IMR-90 (cell line): ENCODE data around the gene MED12L. TPM values are rescaled to one million over a fixed set of nuclear protein-coding genes. Genes with fewer than 3 reads are reported as not detected.

ENCODE experiments used
- ATAC-seq: fragments of 200-7000 bp; cut with Tn5 transposase; 2 replicates; pipeline ENCODE4 v1.9.1; 2020; ENCODE audit warnings: low read depth, mild to moderate bottlenecking, moderate library complexity
- BruUV-seq: library from RNA; stranded (reverse); fragments of 400-500 nt; replicated peaks from 2 replicates; lab custom pipeline; 2021; lab: Mats Ljungman, UMichigan
- CTCF ChIA-PET: fragments of 300-600 bp; formaldehyde crosslinking; extraction: SDS; loops from one replicate; lab custom pipeline; 2021; ENCODE audit warnings: antibody characterized with exemption; lab: Yijun Ruan, JAX
- POLR2A ChIA-PET: fragments of 300-600 bp; sonication (Branson Sonifier 250); formaldehyde crosslinking; loops from one replicate; lab custom pipeline; 2022; ENCODE audit warnings: antibody characterized with exemption; ENCODE audit not compliant: unreplicated experiment; lab: Charles Lee
- DNase-seq: peaks from one replicate; pipeline ENCODE4 v3.0.0; 2013
- H2AFZ ChIP-seq: replicated peaks from 2 replicates; pipeline ENCODE3; 2013; ENCODE audit warnings: low read length, mild to moderate bottlenecking; ENCODE audit not compliant: poor library complexity
- H2AK5ac ChIP-seq: 2 replicates; pipeline ENCODE4 v1.6.1; 2013; ENCODE audit warnings: low read depth, low read length, inconsistent platforms
- H2AK9ac ChIP-seq: replicated peaks from 2 replicates; pipeline ENCODE3; 2013; ENCODE audit warnings: mild to moderate bottlenecking, low read depth, low read length, moderate library complexity; ENCODE audit not compliant: poor library complexity
- H2BK120ac ChIP-seq: 2 replicates; pipeline ENCODE4 v1.6.1; 2013; ENCODE audit warnings: low read depth, low read length, inconsistent platforms
- H2BK15ac ChIP-seq: 3 replicates; pipeline ENCODE4 v1.6.1; 2013; ENCODE audit warnings: low read depth, low read length, inconsistent platforms
- H2BK20ac ChIP-seq: 2 replicates; pipeline ENCODE4 v1.6.1; 2013; ENCODE audit warnings: low read depth, mild to moderate bottlenecking, inconsistent platforms, low read length, moderate library complexity
- H2BK5ac ChIP-seq: 2 replicates; pipeline ENCODE4 v1.6.1; 2013; ENCODE audit warnings: mild to moderate bottlenecking, low read depth, low read length, inconsistent platforms; ENCODE audit not compliant: poor library complexity, severe bottlenecking
- H3K14ac ChIP-seq: replicated peaks from 2 replicates; pipeline ENCODE4 v1.6.1; 2013; ENCODE audit warnings: low read depth, low read length, inconsistent platforms
- H3K18ac ChIP-seq: 2 replicates; pipeline ENCODE4 v1.6.1; 2013; ENCODE audit warnings: low read depth, low read length, control low read depth
- H3K23ac ChIP-seq: 2 replicates; pipeline ENCODE4 v1.6.1; 2013; ENCODE audit warnings: low read depth, low read length, inconsistent platforms
- H3K27ac ChIP-seq: 2 replicates; pipeline ENCODE4 v1.5.1; 2013; ENCODE audit warnings: mild to moderate bottlenecking, control low read depth, low read length; ENCODE audit not compliant: insufficient read depth
- H3K27me3 ChIP-seq: 2 replicates; pipeline ENCODE4 v1.6.1; 2013; ENCODE audit warnings: low read length; ENCODE audit not compliant: control insufficient read depth, insufficient read depth
- H3K36me3 ChIP-seq: 2 replicates; pipeline ENCODE4 v1.6.1; 2013; ENCODE audit warnings: low read length, mixed read lengths; ENCODE audit not compliant: control insufficient read depth, insufficient read depth
- H3K4ac ChIP-seq: 2 replicates; pipeline ENCODE4 v1.6.1; 2013; ENCODE audit warnings: low read depth, low read length, inconsistent platforms
- H3K4me1 ChIP-seq: 2 replicates; pipeline ENCODE4 v1.6.1; 2013; ENCODE audit warnings: low read length, mixed read lengths; ENCODE audit not compliant: control insufficient read depth, insufficient read depth
- H3K4me2 ChIP-seq: 2 replicates; pipeline ENCODE4 v1.6.1; 2013; ENCODE audit warnings: low read depth, mild to moderate bottlenecking, control low read depth, low read length, moderate library complexity
- H3K4me3 ChIP-seq: 2 replicates; pipeline ENCODE4 v1.5.1; 2013; ENCODE audit warnings: low read depth, mild to moderate bottlenecking, control low read depth, low read length, moderate library complexity; ENCODE audit not compliant: insufficient read depth
- H3K56ac ChIP-seq: 2 replicates; pipeline ENCODE4 v1.6.1; 2013; ENCODE audit warnings: low read length, inconsistent platforms; ENCODE audit not compliant: insufficient read depth; ENCODE audit errors: extremely low read depth
- H3K79me1 ChIP-seq, 2 experiments: 2 replicates each; pipeline ENCODE4 v1.6.1; 2013; ENCODE audit warnings: low read length in 2 of 2, inconsistent platforms in 1 of 2, low read depth in 1 of 2
- H3K9ac ChIP-seq: 2 replicates; pipeline ENCODE4 v1.6.1; 2013; ENCODE audit warnings: low read depth, low read length, control low read depth
- H3K9me1 ChIP-seq: 2 replicates; pipeline ENCODE4 v1.6.1; 2013; ENCODE audit warnings: low read length, inconsistent platforms; ENCODE audit not compliant: insufficient read depth
- H3K9me3 ChIP-seq: 2 replicates; pipeline ENCODE4 v1.6.1; 2013; ENCODE audit warnings: low read length; ENCODE audit not compliant: control insufficient read depth, insufficient read depth
- H4K20me1 ChIP-seq: 2 replicates; pipeline ENCODE4 v1.6.1; 2013; ENCODE audit warnings: low read length, inconsistent platforms; ENCODE audit not compliant: insufficient read depth
- H4K5ac ChIP-seq: 2 replicates; pipeline ENCODE4 v1.6.1; 2013; ENCODE audit warnings: mild to moderate bottlenecking, low read depth, low read length, control low read depth
- H4K8ac ChIP-seq, 2 experiments: 2 replicates each; pipeline ENCODE4 v1.6.1; 2013; ENCODE audit warnings: low read depth in 2 of 2, low read length in 2 of 2, control low read depth in 1 of 2, inconsistent platforms in 1 of 2
- H4K91ac ChIP-seq: 2 replicates; pipeline ENCODE4 v1.6.1; 2013; ENCODE audit warnings: low read depth, low read length, inconsistent platforms; ENCODE audit not compliant: insufficient read depth
- BHLHE40 ChIP-seq: fragments of 150-350 bp; IDR thresholded peaks from 2 replicates; pipeline ENCODE4 v1.6.1; 2016; ENCODE audit warnings: mild to moderate bottlenecking, low read depth, low read length
- CEBPB ChIP-seq: IDR thresholded peaks from 2 replicates; pipeline ENCODE4 v1.6.1; 2012; ENCODE audit warnings: low read depth, low read length, improper control_type of control experiment
- CHD1 ChIP-seq: IDR thresholded peaks from 2 replicates; pipeline ENCODE4 v1.6.1; 2012; ENCODE audit warnings: low read depth, low read length, improper control_type of control experiment
- MAZ ChIP-seq: IDR thresholded peaks from 2 replicates; pipeline ENCODE4 v1.6.1; 2012; ENCODE audit warnings: low read depth, mild to moderate bottlenecking, low read length, improper control_type of control experiment, moderate library complexity, borderline replicate concordance
- NFE2L2 ChIP-seq: fragments of 150-350 bp; IDR thresholded peaks from 2 replicates; pipeline ENCODE4 v1.6.1; 2016; ENCODE audit warnings: low read depth, mild to moderate bottlenecking, low read length
- RCOR1 ChIP-seq: IDR thresholded peaks from 2 replicates; pipeline ENCODE4 v1.6.1; 2012; ENCODE audit warnings: mild to moderate bottlenecking, low read length, improper control_type of control experiment; ENCODE audit not compliant: insufficient replicate concordance
- RFX5 ChIP-seq: IDR thresholded peaks from 2 replicates; pipeline ENCODE4 v1.8.0; 2012; ENCODE audit warnings: low read depth, mild to moderate bottlenecking, low read length, moderate library complexity
- WGBS, 2 experiments: methylation state at CpG; one replicate each; pipeline versions ENCODE4 v1.1.5 to v1.1.7; 2013; ENCODE audit warnings: missing lambda C conversion rate in 2 of 2; ENCODE audit not compliant: insufficient read length in 1 of 2; ENCODE audit errors: extremely low coverage in 2 of 2; 5-methylcytosine and 5-hydroxymethylcytosine counted together
- dilution Hi-C: fragments of 300-500 bp; cut with HindIII; formaldehyde crosslinking; loops from one replicate; pipeline ENCODE4 v1.14.3; 2018; ENCODE audit warnings: low sequenced_read_pairs; ENCODE audit not compliant: unreplicated experiment
- in situ Hi-C: fragments of 300-500 bp; cut with MboI; formaldehyde crosslinking; loops from 3 replicates; pipeline ENCODE4 v1.14.3; 2019; ENCODE audit warnings: low sequenced_read_pairs, inconsistent platforms, mixed read lengths
- intact Hi-C: fragments of 100-400 bp; cut with micrococcal nuclease; formaldehyde crosslinking; loops from 2 replicates; pipeline ENCODE4 v1.10.0; 2022
- polyA plus RNA-seq, 3 experiments: library from polyadenylated mRNA; depleted of rRNA; stranded (reverse); fragments of >200 nt; gene quantifications; 2 replicates each; pipeline ENCODE4 v1.2.3, GENCODE V29; 2012; ENCODE audit warnings: low replicate concordance in 1 of 3
- total RNA-seq: library from RNA; depleted of rRNA; stranded (reverse); fragments of >200 nt; gene quantifications from 2 replicates; pipeline ENCODE4 v1.2.3, GENCODE V29; 2012
- TF ChIP-seq, protein P1 (sequence below): fragments of 150-350 bp; IDR thresholded peaks from 2 replicates; pipeline ENCODE4 v1.6.1; 2016; ENCODE audit warnings: low read depth, mild to moderate bottlenecking, low read length, moderate library complexity, borderline replicate concordance

The MED12L gene
- total and polyA plus RNA-seq, 2 of the 4 experiments (the other 2 are of a cell fraction), result 0.05 to 0.18 TPM

DNA sequence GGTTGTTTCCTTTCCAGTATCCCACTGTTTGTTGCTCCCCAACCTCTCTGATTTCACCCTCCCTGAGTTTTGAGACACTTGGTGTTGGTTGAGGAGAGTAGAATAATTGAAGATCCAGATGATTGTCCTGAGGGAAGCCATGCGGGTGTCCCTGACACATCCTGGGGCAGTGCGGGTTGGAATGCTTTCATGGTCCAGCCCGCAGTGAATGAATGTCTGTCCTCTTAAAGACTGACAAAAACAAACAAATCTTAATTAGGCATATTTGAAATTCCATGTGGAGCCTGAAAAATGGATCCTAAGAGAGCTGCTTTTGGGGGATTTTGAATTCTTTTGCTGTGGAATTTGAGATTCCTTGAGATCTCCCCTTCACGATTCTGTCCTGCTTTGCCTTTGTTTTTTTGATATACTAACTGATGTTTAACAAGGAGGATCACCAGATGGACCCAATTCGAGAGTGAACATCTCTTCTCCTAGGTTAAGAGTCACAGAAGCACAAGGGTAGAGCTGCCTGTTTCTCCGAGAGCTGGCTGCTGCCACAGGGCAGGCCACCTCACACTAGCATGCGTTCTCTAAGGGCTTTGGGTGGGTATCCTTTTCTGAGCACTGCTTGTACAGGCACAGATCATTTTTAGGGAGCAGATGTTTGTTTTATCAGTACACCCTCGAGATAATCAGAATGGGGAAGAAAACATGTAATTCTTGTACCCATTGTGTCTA is 70.1 kb downstream of the MED12L start:
- Histone ChIP-seq H4K5ac (no peak overlapping the region), H2BK120ac (no peak overlapping the region), H3K79me1 (no peaks in the 10 kb centered on the region), H3K36me3 (no peaks in the 10 kb centered on the region), H4K8ac (no peak overlapping the region), H3K14ac (no peak overlapping the region), H3K56ac (no peak overlapping the region), H3K4ac (no peak overlapping the region), H4K20me1 (no peaks in the 10 kb centered on the region), H3K23ac (no peak overlapping the region), H2BK15ac (no peak overlapping the region), H2AFZ (no peak overlapping the region), H3K4me3 (no peak overlapping the region), H4K91ac (no peak overlapping the region), H2BK20ac (no peak overlapping the region), H3K27me3 (no peaks in the 10 kb centered on the region; the same call in 1 of the 2 replicates), H2AK9ac (no peak overlapping the region), H3K4me2 (no peak overlapping the region; the same call in 1 of the 2 replicates), H3K9me1 (no peaks in the 10 kb centered on the region), H3K9me3 (no peaks in the 10 kb centered on the region), H3K18ac (no peak overlapping the region), H2AK5ac (no peak overlapping the region), H2BK5ac (no peak overlapping the region), H3K4me1 (peaks cover 1% of the 10 kb centered on the region; the same call in 1 of the 2 replicates), H3K27ac (no peak overlapping the region), H3K9ac (no peak overlapping the region)
- TF ChIP-seq, protein P1, sequence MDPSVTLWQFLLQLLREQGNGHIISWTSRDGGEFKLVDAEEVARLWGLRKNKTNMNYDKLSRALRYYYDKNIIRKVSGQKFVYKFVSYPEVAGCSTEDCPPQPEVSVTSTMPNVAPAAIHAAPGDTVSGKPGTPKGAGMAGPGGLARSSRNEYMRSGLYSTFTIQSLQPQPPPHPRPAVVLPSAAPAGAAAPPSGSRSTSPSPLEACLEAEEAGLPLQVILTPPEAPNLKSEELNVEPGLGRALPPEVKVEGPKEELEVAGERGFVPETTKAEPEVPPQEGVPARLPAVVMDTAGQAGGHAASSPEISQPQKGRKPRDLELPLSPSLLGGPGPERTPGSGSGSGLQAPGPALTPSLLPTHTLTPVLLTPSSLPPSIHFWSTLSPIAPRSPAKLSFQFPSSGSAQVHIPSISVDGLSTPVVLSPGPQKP, result no peak
- TF ChIP-seq RCOR1, result no peak
- no peak for TF ChIP-seq CHD1
- TF ChIP-seq CEBPB, result no peak
- TF ChIP-seq MAZ, result no peak
- TF ChIP-seq NFE2L2, result no peak
- TF ChIP-seq BHLHE40, result no peak
- no peak for TF ChIP-seq RFX5
- WGBS, 2 experiments, result no CpG with 5 or more reads among the region's 8 CpGs
- ATAC-seq, result no peak; the same call in none of the 2 replicates
- no TSS peak for BruUV-seq
- CTCF ChIA-PET, result interaction anchor here (1.1 to 1.4 kb wide), 5 partner anchors 9 to 147 kb away, joined by 3 to 7 read pairs (median 4); no protein-coding TSS in a partner anchor
- intact Hi-C loops, result loop anchor here (1.0 kb wide), 1 partner anchor 128 kb away; no protein-coding TSS in a partner anchor
- dilution Hi-C loops, result no loop called here
- no peak for DNase-seq
- in situ Hi-C loops, result no loop called here
- POLR2A ChIA-PET, result no interaction called here
